ENCODE results near the gene GNRH2.

The GNRH2 gene

DNA sequence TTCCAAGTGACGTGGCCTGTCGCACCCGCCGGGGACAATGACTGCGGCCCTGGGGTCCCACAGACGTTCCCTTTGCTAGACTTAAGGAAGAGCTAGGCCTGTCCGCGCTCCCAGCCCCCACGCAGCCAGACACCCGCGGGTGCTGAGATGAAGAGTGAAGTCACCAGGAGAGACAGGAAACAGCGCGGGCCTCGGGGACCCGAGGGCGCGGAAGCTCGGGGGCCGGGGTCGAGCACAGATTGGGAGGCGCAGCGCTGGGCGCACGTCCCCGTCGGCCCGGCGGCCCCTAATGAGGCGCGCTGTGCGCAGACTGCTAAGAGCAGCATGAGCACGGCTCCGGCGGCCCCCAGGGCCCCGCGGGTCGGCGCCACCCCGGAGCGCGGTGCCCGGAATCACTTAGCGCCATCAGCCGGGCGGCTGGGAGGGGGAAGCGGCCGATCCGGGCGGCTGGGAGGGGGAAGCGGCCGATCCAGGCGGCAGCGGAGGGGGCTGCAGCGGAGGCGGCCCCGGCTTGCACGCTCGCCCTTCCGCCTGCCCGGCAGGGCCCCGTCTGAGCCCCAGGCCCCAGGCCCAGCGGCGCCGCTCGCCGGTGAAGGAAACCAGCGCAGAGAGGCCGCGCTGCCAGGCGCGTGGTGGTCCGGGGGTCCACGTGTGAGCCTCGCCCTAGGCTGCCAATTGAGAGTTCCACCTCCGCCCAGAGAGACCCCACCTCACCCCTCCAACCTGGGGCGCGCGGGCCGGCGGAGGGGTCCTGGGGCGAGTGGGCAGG is 49.4 kb downstream of the GNRH2 start:
- no peak overlapping the region for H3K9ac ChIP-seq (ENCODE audit: low read length)
- H3K27ac ChIP-seq (ENCODE audit: low read depth, low read length) = no peak overlapping the region
- no peaks in the 10 kb centered on the region for H3K9me3 ChIP-seq (ENCODE audit: control insufficient read depth, insufficient read depth, low read depth, low read length)
- H3K4me3 ChIP-seq (ENCODE audit: low read depth, low read length) = peak overlapping the region; percentile 49
- H3K4me1 ChIP-seq (ENCODE audit: control insufficient read depth, insufficient read depth, low read length) = no peaks in the 10 kb centered on the region
- H3K36me3 ChIP-seq (ENCODE audit: control insufficient read depth, insufficient read depth, low read length) = no peaks in the 10 kb centered on the region
- peaks cover 12% of the 10 kb centered on the region; the same call in 1 of the 2 replicates for H3K27me3 ChIP-seq (ENCODE audit: control insufficient read depth, insufficient read depth, low read length)

DNA sequence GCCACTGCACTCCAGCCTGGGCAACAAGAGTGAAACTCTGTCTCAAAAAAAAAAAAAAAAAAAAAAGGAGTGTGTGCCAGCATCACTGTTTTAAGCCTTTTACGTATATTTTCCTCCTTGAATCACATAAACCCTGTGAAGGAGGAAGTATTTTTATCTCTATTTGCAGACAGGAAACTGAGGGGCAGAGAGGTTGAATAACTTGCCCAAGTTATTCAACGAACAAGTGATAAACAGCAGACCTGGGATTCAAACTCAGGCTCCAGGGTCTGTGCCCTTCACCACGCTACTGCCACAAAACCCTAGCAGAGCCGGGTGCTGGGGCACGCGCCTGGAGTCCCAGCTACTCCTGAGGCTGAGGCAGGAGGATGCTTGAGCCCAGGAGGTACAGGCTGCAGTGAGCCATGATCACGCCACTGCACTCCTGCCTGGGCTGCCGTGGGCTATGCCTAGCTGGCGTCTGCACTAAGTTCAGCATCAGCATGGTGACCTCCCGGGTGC is 50.5 kb downstream of the GNRH2 start:
- H3K4me3 ChIP-seq (ENCODE audit: low read depth, low read length) = no peak overlapping the region
- H3K27ac ChIP-seq (ENCODE audit: low read depth, low read length) = no peak overlapping the region
- no peak overlapping the region for H3K9ac ChIP-seq (ENCODE audit: low read length)
- H3K36me3 ChIP-seq (ENCODE audit: control insufficient read depth, insufficient read depth, low read length) = no peaks in the 10 kb centered on the region
- H3K4me1 ChIP-seq (ENCODE audit: control insufficient read depth, insufficient read depth, low read length) = no peaks in the 10 kb centered on the region
- H3K9me3 ChIP-seq (ENCODE audit: control insufficient read depth, insufficient read depth, low read depth, low read length) = no peaks in the 10 kb centered on the region
- peaks cover 12% of the 10 kb centered on the region; the same call in 1 of the 2 replicates for H3K27me3 ChIP-seq (ENCODE audit: control insufficient read depth, insufficient read depth, low read length)

DNA sequence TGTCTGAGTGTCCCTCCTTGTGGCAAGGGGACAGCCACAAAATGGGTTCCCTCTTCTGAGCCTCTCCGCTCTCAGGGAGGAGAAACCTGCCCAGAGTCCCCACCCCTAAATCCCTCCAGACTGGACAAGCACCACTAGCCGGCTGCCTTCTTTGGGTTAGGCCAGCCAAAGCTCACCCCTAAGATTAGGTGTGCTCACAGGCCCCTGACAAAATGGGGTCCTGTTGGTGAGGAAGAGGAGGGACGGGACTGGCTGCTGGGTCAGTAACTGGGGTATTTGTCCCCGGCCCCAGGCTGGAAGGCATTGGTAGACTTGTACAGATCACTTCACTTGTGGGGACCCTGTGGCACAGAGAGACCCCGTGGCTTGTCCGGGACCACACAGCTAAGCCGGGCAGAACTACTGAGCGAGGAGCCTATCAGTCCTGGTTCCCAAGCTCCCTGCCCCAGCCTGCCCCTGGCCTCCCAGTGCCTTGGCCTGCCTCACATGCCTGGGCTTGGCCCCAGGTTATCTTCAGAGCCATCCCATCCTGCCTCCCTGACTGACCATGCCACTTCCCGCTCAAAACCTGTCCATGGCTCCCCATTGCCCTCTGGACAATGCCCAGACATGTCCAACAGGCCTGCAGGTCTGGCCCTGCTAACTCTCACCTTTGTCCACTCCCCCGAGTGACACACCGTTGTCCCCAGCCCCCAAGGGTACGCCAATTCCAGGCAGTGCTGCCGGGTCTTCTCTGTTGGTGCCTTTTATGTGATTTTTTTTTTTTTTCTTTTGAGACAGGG is 51.6 kb downstream of the GNRH2 start:
- H3K36me3 ChIP-seq (ENCODE audit: control insufficient read depth, insufficient read depth, low read length) = no peaks in the 10 kb centered on the region
- H3K4me3 ChIP-seq (ENCODE audit: low read depth, low read length) = no peak overlapping the region
- H3K27ac ChIP-seq (ENCODE audit: low read depth, low read length) = no peak overlapping the region
- H3K4me1 ChIP-seq (ENCODE audit: control insufficient read depth, insufficient read depth, low read length) = no peaks in the 10 kb centered on the region
- H3K27me3 ChIP-seq (ENCODE audit: control insufficient read depth, insufficient read depth, low read length) = peaks cover 10% of the 10 kb centered on the region; the same call in 1 of the 2 replicates
- H3K9ac ChIP-seq (ENCODE audit: low read length) = peak overlapping the region; percentile 15
- no peaks in the 10 kb centered on the region for H3K9me3 ChIP-seq (ENCODE audit: control insufficient read depth, insufficient read depth, low read depth, low read length)

Measured in HUES6 (cell line).